ENCODE data around the gene CD7. TPM values are rescaled to one million over a fixed set of nuclear protein-coding genes. Genes with fewer than 3 reads are reported as not detected.

Gene CD7
- total RNA-seq, 4 donors from 2014 or later, result 0.45 to 3.0 (median 2.5) TPM; not detected in 1

GRCh38 chr17:82313195-82314011 is 4.0 kb downstream of the CD7 start:
- intact Hi-C loops (cut with DNase I), result no loop called here
- DNase-seq, result no peak
- Histone ChIP-seq H3K27me3 (no peaks in the 10 kb centered on the region), H3K9me3 (no peaks in the 10 kb centered on the region), H3K4me1 (no peaks in the 10 kb centered on the region), H3K36me3 (no peaks in the 10 kb centered on the region), H3K4me3 (replicated peaks in 1 of 3) (no peak overlapping the region), H3K27ac (no peak overlapping the region)
- 78 to 84% methylated on average over 23 to 28 of the region's 28 CpGs for WGBS, 2 donors
- no peak for TF ChIP-seq POLR2A (IDR thresholded peaks at IDR 0.05)
- TF ChIP-seq, protein P1, sequence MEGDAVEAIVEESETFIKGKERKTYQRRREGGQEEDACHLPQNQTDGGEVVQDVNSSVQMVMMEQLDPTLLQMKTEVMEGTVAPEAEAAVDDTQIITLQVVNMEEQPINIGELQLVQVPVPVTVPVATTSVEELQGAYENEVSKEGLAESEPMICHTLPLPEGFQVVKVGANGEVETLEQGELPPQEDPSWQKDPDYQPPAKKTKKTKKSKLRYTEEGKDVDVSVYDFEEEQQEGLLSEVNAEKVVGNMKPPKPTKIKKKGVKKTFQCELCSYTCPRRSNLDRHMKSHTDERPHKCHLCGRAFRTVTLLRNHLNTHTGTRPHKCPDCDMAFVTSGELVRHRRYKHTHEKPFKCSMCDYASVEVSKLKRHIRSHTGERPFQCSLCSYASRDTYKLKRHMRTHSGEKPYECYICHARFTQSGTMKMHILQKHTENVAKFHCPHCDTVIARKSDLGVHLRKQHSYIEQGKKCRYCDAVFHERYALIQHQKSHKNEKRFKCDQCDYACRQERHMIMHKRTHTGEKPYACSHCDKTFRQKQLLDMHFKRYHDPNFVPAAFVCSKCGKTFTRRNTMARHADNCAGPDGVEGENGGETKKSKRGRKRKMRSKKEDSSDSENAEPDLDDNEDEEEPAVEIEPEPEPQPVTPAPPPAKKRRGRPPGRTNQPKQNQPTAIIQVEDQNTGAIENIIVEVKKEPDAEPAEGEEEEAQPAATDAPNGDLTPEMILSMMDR (IDR thresholded peaks at IDR 0.05), result no peak

DNA sequence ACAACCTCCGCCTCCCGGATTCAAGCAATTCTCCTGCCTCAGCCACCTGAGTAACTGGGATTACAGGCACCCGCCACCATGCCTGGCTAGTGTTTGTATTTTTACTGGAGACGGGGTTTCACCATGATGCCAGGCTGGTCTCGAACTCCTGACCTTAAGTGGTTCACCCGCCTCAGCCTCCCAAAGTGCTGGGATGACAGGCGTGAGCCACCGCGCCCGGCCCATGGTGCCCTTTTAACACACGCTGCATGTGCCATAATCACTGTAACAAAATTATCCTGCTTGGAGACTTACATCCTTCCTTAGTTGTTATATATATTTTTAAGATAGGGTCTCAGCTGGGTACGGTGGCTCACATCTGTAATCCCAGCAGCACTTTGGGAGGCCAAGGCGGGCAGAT is 5.4 kb downstream of the CD7 start:
- no peaks in the 10 kb centered on the region for H3K36me3 ChIP-seq
- H3K4me3 ChIP-seq (replicated peaks in 1 of 3), result no peak overlapping the region
- WGBS, 2 donors, result 89 to 91% methylated on average over 13 of the region's 13 CpGs
- no peak for DNase-seq
- H3K27me3 ChIP-seq, result no peaks in the 10 kb centered on the region
- no peak overlapping the region for H3K27ac ChIP-seq
- TF ChIP-seq POLR2A (IDR thresholded peaks at IDR 0.05), result no peak
- TF ChIP-seq, protein P1 (IDR thresholded peaks at IDR 0.05), result no peak
- intact Hi-C loops (cut with DNase I), result no loop called here
- H3K9me3 ChIP-seq, result no peaks in the 10 kb centered on the region
- no peaks in the 10 kb centered on the region for H3K4me1 ChIP-seq

- Histone ChIP-seq H3K4me3 (replicated peaks in 1 of 3) (no peak overlapping the region), H3K36me3 (no peaks in the 10 kb centered on the region), H3K4me1 (no peaks in the 10 kb centered on the region), H3K9me3 (no peaks in the 10 kb centered on the region), H3K27me3 (no peaks in the 10 kb centered on the region), H3K27ac (no peak overlapping the region)
- TF ChIP-seq, protein P1 (IDR thresholded peaks at IDR 0.05), result no peak
- TF ChIP-seq POLR2A (IDR thresholded peaks at IDR 0.05), result no peak
- intact Hi-C loops (cut with DNase I), result no loop called here
- 68 to 85% methylated on average over 7 to 21 of the region's 21 CpGs for WGBS, 2 donors
- DNase-seq, result no peak
These were observed 6.5 kb downstream of the CD7 start for GRCh38 chr17:82310877-82311276.

GRCh38 chr17:82309656-82310570 is 7.5 kb downstream of the CD7 start:
- no peaks in the 10 kb centered on the region for H3K4me1 ChIP-seq
- no peaks in the 10 kb centered on the region for H3K36me3 ChIP-seq
- intact Hi-C loops (cut with DNase I), result no loop called here
- 83 to 87% methylated on average over 24 to 27 of the region's 27 CpGs for WGBS, 2 donors
- TF ChIP-seq, protein P1 (IDR thresholded peaks at IDR 0.05), result no peak
- TF ChIP-seq POLR2A (IDR thresholded peaks at IDR 0.05), result no peak
- no peaks in the 10 kb centered on the region for H3K9me3 ChIP-seq
- no peaks in the 10 kb centered on the region for H3K27me3 ChIP-seq
- DNase-seq, result no peak
- H3K4me3 ChIP-seq (replicated peaks in 1 of 3), result no peak overlapping the region
- H3K27ac ChIP-seq, result no peak overlapping the region

Measured in thyroid gland (tissue), 4 donors.